ENCODE measurements around the gene SPATA32.

GRCh38 chr17:45233423-45233924, 28.4 kb downstream of the SPATA32 start:
- TF ChIP-seq CTCF (conservative IDR thresholded peaks at IDR 0.05) (no peak), ZFX (IDR thresholded peaks at IDR 0.05) (no peak)

Data from C4-2B (cell line).